Measurements from ENCODE around the gene RGS13. TPM values are rescaled to one million over a fixed set of nuclear protein-coding genes. Genes with fewer than 3 reads are reported as not detected.

Gene RGS13, protein sequence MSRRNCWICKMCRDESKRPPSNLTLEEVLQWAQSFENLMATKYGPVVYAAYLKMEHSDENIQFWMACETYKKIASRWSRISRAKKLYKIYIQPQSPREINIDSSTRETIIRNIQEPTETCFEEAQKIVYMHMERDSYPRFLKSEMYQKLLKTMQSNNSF
- total RNA-seq: under 1 TPM in 2 of 4 donors, not detected in 2; 0.36 to 0.95 TPM
- 1 to 10 TPM; 1.2 to 7.8 (median 2.6) TPM for polyA plus RNA-seq

DNA sequence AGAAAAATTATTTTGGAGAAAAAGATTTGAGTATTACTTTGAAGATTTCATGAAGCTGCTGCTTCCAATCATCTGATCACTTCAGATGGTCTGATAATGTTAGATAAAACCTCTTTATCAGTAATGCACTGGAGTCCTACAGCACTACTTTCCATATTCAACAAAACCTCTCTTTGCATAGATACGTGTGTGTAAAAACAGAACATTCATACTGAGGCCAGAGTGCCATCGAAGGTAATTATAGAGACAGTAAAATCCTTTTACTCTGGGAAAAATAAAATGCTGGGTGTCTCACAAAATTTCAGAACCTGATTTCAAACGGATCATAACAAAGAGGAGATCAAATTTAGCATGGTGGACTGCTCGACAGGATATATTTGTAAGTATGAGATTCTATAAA, at the start of gene RGS13:
TSS of gene RGS13 (plus strand) at position 209 of the 400 bp plus-strand sequence. CDS start 8,188 bp downstream, outside the sequence.
- no peaks in the 10 kb centered on the region for H3K4me1 ChIP-seq
- no peaks in the 10 kb centered on the region for H3K27me3 ChIP-seq
- intact Hi-C loops (cut with DNase I): no loop called here
- no peaks in the 10 kb centered on the region for H3K9me3 ChIP-seq
- no peak within 1 kb of the TSS for H3K27ac ChIP-seq
- H3K36me3 ChIP-seq: no peaks in the 10 kb centered on the region
- H3K4me3 ChIP-seq: no peak within 1 kb of the TSS
- no peak for DNase-seq
- TF ChIP-seq POLR2AphosphoS5 (IDR thresholded peaks at IDR 0.05) (no peak), EP300 (IDR thresholded peaks at IDR 0.05) (no peak), POLR2A (IDR thresholded peaks at IDR 0.05) (no peak)
- WGBS, 2 donors: 62 to 80% methylated on average over 4 of the region's 4 CpGs

DNA sequence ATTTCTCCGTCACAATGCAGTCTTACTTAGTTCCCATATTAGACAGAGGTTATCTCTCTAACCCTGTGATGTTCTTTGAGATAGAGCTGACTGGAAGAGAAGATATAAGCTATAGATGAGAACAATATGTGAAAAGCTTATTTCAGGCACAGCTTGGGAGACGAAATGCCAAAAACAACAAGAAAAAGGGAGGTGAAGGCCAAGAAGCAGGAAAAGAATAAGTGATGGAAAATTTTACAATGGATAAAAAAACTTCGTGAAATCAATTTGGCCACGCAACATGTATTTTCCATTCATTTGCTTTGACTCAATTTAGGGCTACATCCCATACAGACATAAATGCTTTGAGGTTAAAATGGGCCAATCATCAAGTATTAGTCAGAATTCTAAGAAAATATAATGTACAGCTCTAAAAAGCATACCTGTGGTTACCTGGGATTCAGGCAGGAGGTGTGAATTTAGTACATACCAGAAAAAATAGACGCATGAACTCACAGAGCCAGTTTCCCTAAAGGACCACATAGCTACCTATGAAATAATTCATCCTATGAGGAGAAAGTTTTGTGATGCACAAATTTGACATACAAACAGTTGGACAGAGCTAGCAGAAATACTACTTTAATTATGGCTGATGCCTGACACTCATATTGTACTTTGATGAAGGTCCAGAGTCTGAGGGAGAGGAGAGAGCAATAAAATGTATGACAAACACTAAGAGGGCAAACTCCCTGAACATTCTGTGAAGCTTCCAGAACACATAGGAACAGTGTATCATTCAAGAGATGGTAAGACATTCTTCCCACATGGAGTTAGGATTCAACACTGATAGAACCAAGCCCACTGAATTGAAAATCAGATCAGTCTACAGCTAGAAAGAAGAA, 48.3 kb upstream of the RGS13 start:
- Histone ChIP-seq H3K4me3 (no peak overlapping the region), H3K36me3 (no peaks in the 10 kb centered on the region), H3K27ac (peak overlapping the region in 2 of 4 donors; percentile 80 to 83), H3K4me1 (peaks cover 0 to 60% (median 20%) of the 10 kb centered on the region in 4 donors), H3K27me3 (no peaks in the 10 kb centered on the region), H3K9me3 (no peaks in the 10 kb centered on the region)
- TF ChIP-seq POLR2AphosphoS5 (IDR thresholded peaks at IDR 0.05) (no peak), POLR2A (IDR thresholded peaks at IDR 0.05) (no peak), EP300 (IDR thresholded peaks at IDR 0.05) (no peak)
- TF ChIP-seq, protein P1, sequence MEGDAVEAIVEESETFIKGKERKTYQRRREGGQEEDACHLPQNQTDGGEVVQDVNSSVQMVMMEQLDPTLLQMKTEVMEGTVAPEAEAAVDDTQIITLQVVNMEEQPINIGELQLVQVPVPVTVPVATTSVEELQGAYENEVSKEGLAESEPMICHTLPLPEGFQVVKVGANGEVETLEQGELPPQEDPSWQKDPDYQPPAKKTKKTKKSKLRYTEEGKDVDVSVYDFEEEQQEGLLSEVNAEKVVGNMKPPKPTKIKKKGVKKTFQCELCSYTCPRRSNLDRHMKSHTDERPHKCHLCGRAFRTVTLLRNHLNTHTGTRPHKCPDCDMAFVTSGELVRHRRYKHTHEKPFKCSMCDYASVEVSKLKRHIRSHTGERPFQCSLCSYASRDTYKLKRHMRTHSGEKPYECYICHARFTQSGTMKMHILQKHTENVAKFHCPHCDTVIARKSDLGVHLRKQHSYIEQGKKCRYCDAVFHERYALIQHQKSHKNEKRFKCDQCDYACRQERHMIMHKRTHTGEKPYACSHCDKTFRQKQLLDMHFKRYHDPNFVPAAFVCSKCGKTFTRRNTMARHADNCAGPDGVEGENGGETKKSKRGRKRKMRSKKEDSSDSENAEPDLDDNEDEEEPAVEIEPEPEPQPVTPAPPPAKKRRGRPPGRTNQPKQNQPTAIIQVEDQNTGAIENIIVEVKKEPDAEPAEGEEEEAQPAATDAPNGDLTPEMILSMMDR (IDR thresholded peaks at IDR 0.05): no peak
- 85 to 92% methylated on average over 5 of the region's 5 CpGs for WGBS, 2 donors
- no peak for DNase-seq
- intact Hi-C loops (cut with DNase I): loop anchor here (10.0 kb wide), 2 partner anchors 427 to 537 kb away; partner anchors contain the start of gene CDC73

DNA sequence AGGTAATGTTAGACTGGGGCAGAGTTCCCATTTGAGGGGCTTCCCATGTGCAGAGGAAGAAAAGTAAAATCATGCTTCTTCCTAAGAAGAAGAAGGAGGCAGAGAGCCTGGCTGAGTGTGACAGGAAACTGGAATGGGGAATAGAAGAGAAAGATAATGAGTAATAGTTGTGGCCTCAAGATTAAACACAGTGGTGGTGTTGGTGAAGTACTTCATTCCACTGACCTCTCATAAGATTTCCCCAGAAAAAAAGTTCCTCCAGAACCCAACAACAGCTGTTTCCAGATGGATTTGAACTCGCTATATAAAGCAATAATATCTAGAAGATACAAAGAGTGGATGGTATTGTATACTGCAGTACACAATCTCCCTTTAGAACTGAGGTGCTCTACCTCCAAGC, 47.4 kb upstream of the RGS13 start:
- intact Hi-C loops (cut with DNase I): loop anchor here (10.0 kb wide), 2 partner anchors 426 to 536 kb away; partner anchors contain the start of gene CDC73
- DNase-seq: no peak
- Histone ChIP-seq H3K9me3 (no peaks in the 10 kb centered on the region), H3K27me3 (no peaks in the 10 kb centered on the region), H3K27ac (peak overlapping the region; percentile 28 to 83 (median 80)), H3K4me3 (no peak overlapping the region), H3K4me1 (peaks cover 0 to 62% (median 28%) of the 10 kb centered on the region in 4 donors), H3K36me3 (no peaks in the 10 kb centered on the region)
- WGBS, 2 donors: 80 to 85% methylated on average over 1 of the region's 1 CpG
- TF ChIP-seq, protein P1 (IDR thresholded peaks at IDR 0.05): no peak
- no peak for TF ChIP-seq EP300 (IDR thresholded peaks at IDR 0.05)
- no peak for TF ChIP-seq POLR2AphosphoS5 (IDR thresholded peaks at IDR 0.05)
- no peak for TF ChIP-seq POLR2A (IDR thresholded peaks at IDR 0.05)

DNA sequence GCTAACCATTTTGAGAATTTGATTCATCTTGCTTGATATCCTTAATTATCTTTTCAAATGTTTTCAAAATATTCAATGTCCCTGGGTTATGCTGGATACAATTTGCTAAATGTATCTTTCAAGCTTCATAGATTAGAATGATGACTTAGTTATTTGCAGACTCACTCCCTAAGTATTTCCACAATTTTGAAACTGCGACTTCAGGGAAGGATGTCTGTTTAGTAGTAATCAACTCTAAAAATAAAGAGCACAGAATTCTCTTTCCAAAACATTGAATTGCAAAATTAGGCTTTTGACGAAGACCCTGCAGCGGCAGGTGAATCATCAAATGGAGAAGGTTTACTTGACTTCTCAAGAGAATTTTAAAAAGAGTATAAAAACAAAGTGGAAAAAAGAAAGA, 46.1 kb upstream of the RGS13 start:
- Histone ChIP-seq H3K27me3 (no peaks in the 10 kb centered on the region), H3K4me3 (no peak overlapping the region), H3K9me3 (no peaks in the 10 kb centered on the region), H3K27ac (peak overlapping the region; percentile 75 to 83 (median 80)), H3K4me1 (peaks cover 0 to 52% (median 21%) of the 10 kb centered on the region in 4 donors), H3K36me3 (no peaks in the 10 kb centered on the region)
- no peak for DNase-seq
- TF ChIP-seq, protein P1 (IDR thresholded peaks at IDR 0.05): no peak
- TF ChIP-seq POLR2A (IDR thresholded peaks at IDR 0.05) (no peak), POLR2AphosphoS5 (IDR thresholded peaks at IDR 0.05) (no peak), EP300 (IDR thresholded peaks at IDR 0.05) (no peak)
- intact Hi-C loops (cut with DNase I): loop anchor here (5.0 to 10.0 kb wide), 4 partner anchors 103 to 535 kb away; partner anchors contain the start of gene CDC73
- WGBS, 2 donors: 87 to 89% methylated on average over 3 of the region's 3 CpGs

DNA sequence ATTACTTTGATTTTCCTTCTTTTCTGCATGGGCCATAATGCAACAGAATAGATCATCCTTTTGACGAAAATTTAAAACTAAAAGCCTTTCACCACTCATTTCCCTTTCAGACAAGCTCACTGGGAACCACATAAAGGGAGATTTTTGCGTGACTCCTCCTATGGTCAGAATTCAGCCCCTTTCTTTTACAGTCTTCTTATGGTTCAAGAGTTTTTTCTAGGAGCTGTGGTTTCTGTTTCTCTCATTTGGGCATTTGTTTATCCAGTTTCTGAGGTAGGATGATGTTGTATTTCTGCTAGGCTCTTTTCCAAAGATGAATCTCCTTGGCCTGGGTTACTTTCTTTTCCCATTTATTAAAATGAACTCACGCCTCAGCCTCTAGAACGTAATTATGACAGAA, 43.4 kb upstream of the RGS13 start:
- peak in 1 of 4 donors; percentile 26 for TF ChIP-seq EP300 (IDR thresholded peaks at IDR 0.05)
- no peak for TF ChIP-seq POLR2A (IDR thresholded peaks at IDR 0.05)
- TF ChIP-seq POLR2AphosphoS5 (IDR thresholded peaks at IDR 0.05): no peak
- TF ChIP-seq, protein P1 (IDR thresholded peaks at IDR 0.05): no peak
- peaks cover 0 to 27% (median 15%) of the 10 kb centered on the region in 4 donors for H3K4me1 ChIP-seq
- H3K4me3 ChIP-seq: peak overlapping the region in 2 of 4 donors; percentile 9 to 10
- no peaks in the 10 kb centered on the region for H3K27me3 ChIP-seq
- no peaks in the 10 kb centered on the region for H3K36me3 ChIP-seq
- peak overlapping the region; percentile 75 to 83 (median 80) for H3K27ac ChIP-seq
- intact Hi-C loops (cut with DNase I): loop anchor here (5.0 kb wide), 2 partner anchors 105 to 315 kb away; no protein-coding TSS in a partner anchor
- H3K9me3 ChIP-seq: no peaks in the 10 kb centered on the region
- no peak for DNase-seq
- 63 to 71% methylated on average over 4 of the region's 4 CpGs for WGBS, 2 donors
